AG09309 (cell line): ENCODE measurements around the gene WDR45.

Source experiments
- DNase-seq: peaks from one replicate; pipeline ENCODE4 v3.0.0-alpha.2; 2010; ENCODE audit warnings: low read depth
- H3K4me3 ChIP-seq: 2 replicates; pipeline ENCODE4 v1.5.1; 2011; ENCODE audit warnings: mild to moderate bottlenecking, low read depth, low read length, moderate library complexity; ENCODE audit not compliant: control insufficient read depth
- CTCF ChIP-seq: IDR thresholded peaks from 2 replicates; pipeline ENCODE4 v1.5.1; 2011; ENCODE audit warnings: mild to moderate bottlenecking, low read depth, low read length, inconsistent platforms; ENCODE audit not compliant: insufficient read depth, control insufficient read depth; ENCODE audit errors: missing control alignments

The WDR45 gene

GRCh38 chrX:49054073-49054762 is 25.5 kb downstream of the WDR45 start:
- peak overlapping the region; percentile 43 for H3K4me3 ChIP-seq
- DNase-seq: no peak
- no peak for TF ChIP-seq CTCF

GRCh38 chrX:49053223-49054072 is 26.2 kb downstream of the WDR45 start:
- H3K4me3 ChIP-seq: peak overlapping the region; percentile 43
- TF ChIP-seq CTCF: no peak
- DNase-seq: no peak

- DNase-seq: no peak
- TF ChIP-seq CTCF: no peak
- H3K4me3 ChIP-seq: peak overlapping the region; percentile 22
Measured at GRCh38 chrX:49043987-49044281, 35.8 kb downstream of the WDR45 start.

- peak; percentile 56 for TF ChIP-seq CTCF
- DNase-seq: peak; percentile 97
- peak within 1 kb of the TSS; percentile 73 for H3K4me3 ChIP-seq
Measured at GRCh38 chrX:49043220-49043986, 36.3 kb downstream of the WDR45 start, which contains the start of gene TFE3. TSS of gene TFE3 (minus strand) at chrX:49043357. CDS start at chrX:49043226, 131 bp downstream.

- TF ChIP-seq CTCF: no peak
- DNase-seq: no peak
- peak overlapping the region; percentile 73 for H3K4me3 ChIP-seq
Measured at GRCh38 chrX:49042581-49043219, 37.0 kb downstream of the WDR45 start.

GRCh38 chrX:49041744-49042580 is 37.7 kb downstream of the WDR45 start:
- peak; percentile 25 for DNase-seq

More at GRCh38 chrX:49041744-49042580, 37.7 kb downstream of the WDR45 start:
- TF ChIP-seq CTCF: no peak
- peak overlapping the region; percentile 73 for H3K4me3 ChIP-seq
